GM21528 (cell line): ENCODE measurements around the gene MROH2A.
"Not testable (repeated sequence)": the region's sequence is repeated elsewhere in the genome, so short reads cannot be mapped to it uniquely, and the experiment has no call there.

Experiments
- ATAC-seq: cut with Tn5 transposase; IDR thresholded peaks from one replicate; pipeline ENCODE4 v1.9.1; 2021; ENCODE audit warnings: mild to moderate bottlenecking, moderate library complexity; ENCODE audit not compliant: unreplicated experiment, low FRiP score

The MROH2A gene

GRCh38 chr2:233850745-233851144, 72.6 kb downstream of the MROH2A start:
- ATAC-seq: no peak

DNA sequence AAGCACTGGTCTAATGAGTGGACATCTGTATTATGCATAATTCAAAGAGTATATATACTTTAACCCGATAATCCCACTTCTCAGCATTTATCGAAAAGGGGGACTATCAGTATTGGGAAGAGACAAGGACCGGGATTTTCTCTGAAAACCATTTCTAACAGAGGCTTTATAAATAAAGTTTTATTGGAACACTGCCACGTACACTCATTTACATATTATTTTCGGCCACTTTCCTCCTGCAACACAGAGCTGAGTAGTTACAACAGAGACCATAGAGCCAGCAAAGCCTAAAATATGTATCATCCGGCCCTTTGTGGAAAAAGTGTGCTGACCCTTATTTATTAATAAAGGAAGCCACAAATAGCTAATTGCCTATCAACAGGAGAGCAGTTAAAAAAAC, 73.0 kb downstream of the MROH2A start:
- no peak for ATAC-seq

- no peak for ATAC-seq
These were observed 73.9 kb downstream of the MROH2A start for GRCh38 chr2:233852056-233852455.

DNA sequence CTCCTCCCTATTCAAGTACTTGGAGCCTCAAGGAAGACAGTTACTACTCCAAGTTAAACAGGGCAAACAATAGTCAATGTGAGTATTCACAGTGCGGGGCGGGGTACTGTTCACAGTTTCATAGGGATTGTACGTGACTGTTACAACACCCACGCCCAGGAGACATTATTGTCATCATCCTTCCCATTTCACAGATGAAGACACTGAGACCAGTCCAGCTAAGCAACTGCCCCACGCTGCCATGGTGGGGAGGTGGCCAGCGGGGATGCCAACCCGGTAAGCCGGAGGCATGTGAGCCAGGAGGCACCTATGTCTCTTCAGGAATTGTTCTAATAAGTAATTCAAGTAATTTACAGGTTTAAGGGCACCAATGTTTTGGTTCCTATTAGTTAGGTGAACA, 75.2 kb downstream of the MROH2A start:
- ATAC-seq: no peak

DNA sequence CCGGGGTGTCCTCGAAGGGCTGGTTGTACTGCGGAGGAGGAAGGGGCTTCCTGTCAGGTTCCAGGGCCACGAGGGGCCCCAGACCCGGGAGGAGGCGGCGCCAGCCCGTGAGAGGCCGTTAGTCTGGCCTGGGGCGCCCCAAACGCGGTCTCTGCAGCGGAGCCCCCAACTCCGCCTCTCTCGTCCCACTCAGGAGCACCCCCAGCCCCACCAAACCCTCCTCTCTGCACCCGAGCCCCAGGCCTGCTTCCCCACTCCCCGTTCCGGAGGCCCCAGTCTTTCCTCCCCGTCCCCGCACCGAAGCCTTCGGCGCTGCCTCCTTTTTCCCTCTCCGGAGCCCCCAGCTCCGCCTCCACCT, 75.7 kb downstream of the MROH2A start:
- ATAC-seq: no peak

- ATAC-seq: peak; percentile 96
These were observed 76.3 kb downstream of the MROH2A start, which contains the start of gene HJURP for GRCh38 chr2:233854241-233854981. Gene HJURP (minus strand): TSS chr2:233854535. CDS start chr2:233854500, 35 bp downstream.

- no peak for ATAC-seq
These were observed 77.2 kb downstream of the MROH2A start for GRCh38 chr2:233855345-233855744.

DNA sequence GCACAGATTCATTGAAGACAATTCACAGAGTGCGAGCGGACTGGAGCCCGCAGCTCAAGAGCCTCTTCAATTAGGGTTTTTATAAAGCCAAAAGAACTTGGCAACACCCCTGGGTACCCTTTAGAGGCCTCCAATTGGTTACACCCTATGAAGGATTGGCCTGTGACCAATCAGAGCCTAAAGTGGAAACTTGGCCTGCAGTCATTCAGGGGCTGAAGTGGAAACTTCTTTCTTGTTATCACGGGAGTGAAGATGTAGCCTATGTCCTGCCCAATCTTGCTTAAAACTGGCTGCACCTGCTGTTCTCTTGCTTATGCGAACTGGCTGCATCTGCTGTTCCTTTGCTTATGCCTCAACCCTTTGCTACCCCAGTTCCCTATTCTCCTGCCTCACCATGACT, 78.1 kb downstream of the MROH2A start:
- no peak for ATAC-seq

- no peak for ATAC-seq
These were observed 79.5 kb downstream of the MROH2A start for GRCh38 chr2:233857511-233858141.

DNA sequence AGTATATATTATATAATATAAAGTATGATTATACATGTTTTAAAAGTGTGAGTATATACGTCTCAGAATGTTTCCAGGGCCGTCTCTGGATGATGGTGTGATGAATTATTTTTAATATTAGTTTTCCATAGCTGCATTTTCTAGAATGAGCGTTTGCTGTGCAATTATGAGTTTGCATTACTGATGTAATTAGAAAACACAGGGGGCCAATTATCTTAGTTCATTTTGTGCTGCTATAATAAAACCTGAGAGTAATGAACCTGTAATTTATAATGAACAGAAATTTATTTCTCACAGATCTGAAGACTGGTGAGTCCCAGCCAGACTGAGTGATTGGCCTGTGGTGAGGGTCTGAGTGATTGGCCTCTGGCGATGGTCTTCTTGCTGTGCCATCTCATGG, 80.2 kb downstream of the MROH2A start:
- no peak for ATAC-seq

GRCh38 chr2:233862261-233862768, 84.2 kb downstream of the MROH2A start:
- no peak for ATAC-seq

- no peak for ATAC-seq
These were observed 87.7 kb downstream of the MROH2A start for GRCh38 chr2:233865838-233866237.

- no peak for ATAC-seq
These were observed 88.3 kb downstream of the MROH2A start for GRCh38 chr2:233866479-233866878.

DNA sequence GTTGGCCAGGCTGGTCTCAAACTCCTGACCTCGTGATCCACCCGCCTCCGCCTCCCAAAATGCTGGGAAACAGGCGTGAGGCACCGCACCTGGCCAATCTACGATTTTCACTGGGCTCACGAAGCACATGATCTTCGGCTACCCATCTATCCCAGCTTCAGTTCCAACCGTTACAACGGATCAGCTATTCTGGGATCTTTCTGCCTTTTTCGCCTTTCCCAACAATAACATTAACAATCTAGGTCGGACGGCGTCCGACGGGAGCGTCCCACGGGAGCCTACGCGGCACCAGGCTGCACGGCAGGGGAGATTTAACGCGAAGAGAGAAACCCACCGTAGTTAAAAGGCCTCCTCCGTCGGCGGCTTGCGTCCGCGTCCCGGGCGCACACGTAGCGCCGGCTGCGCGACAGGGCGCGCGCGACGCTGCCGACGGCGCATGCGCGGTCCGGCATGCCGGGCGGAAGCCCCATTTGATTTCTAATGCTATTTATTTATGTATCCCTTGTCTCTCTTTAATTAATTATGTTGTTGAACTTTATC, 89.9 kb downstream of the MROH2A start, which contains the start of gene MSL3B:
TSS of gene MSL3B (minus strand) at position 394 of the 540 bp plus-strand sequence.
- peak; percentile 70 for ATAC-seq

DNA sequence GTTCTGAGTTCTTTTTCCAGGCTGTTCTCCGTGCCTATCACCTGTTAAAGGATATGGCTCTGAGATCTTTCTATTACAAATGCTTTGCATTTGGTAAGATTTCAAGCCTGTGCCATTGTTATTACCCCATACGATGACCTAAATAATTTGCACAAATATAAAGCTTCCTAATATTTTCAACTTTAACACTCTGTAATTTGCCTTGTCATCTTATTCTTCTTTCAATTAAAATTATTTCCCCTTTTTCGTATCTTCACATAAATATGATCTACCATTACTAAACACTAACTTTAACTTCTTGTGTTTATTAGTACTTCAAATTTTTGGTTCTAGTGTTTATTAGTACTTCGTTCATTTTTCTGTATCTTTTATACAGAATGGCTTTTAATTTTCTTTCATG, 93.3 kb downstream of the MROH2A start:
- no peak for ATAC-seq

GRCh38 chr2:233872125-233872524, 94.0 kb downstream of the MROH2A start:
- ATAC-seq: not testable (repeated sequence)

GRCh38 chr2:233882353-233882752, 104.2 kb downstream of the MROH2A start:
- no peak for ATAC-seq
